Vagina (tissue), 2 donors: Measurements from ENCODE around the gene IVD.

Experiments used
- POLR2A ChIP-seq, 2 donors: fragments of 450-650 bp; IDR thresholded peaks; one replicate each; pipeline ENCODE4 v1.6.1; 2017; ENCODE audit warnings: antibody characterized with exemption in 2 of 2, mild to moderate bottlenecking in 2 of 2, moderate library complexity in 2 of 2
- TF ChIP-seq, protein P1 (sequence below), 3 experiments: fragments of 450-650 bp in 2 of 3; fragments of 200-600 bp in 1 of 3; sonication (generic) in 1 of 3; IDR thresholded peaks; one replicate each; pipeline ENCODE4 v1.5.1; 2017 to 2019; ENCODE audit warnings: antibody characterized with exemption in 3 of 3, mild to moderate bottlenecking in 2 of 3, moderate library complexity in 2 of 3

DNA sequence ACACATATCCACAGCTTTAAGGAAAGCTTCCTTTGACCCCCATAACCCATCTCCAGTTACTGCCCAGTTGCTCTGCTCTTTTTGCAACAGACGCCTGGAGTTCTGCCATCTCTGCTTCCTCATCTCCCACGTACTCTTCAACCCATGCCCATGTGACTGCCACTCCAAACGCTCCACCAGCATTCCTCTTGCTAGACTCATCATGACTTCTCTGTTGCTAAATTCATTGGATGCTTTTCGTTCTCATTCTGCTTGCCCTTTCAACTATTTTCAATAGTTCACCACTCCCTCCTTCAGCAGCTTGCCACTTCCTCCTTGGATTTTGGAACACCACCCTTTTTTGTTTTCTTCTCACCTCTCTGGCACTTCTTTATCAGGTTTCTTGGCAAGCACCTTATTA, 25.7 kb upstream of the IVD start:
- no peak for TF ChIP-seq POLR2A (IDR thresholded peaks at IDR 0.05)
- TF ChIP-seq, protein P1, sequence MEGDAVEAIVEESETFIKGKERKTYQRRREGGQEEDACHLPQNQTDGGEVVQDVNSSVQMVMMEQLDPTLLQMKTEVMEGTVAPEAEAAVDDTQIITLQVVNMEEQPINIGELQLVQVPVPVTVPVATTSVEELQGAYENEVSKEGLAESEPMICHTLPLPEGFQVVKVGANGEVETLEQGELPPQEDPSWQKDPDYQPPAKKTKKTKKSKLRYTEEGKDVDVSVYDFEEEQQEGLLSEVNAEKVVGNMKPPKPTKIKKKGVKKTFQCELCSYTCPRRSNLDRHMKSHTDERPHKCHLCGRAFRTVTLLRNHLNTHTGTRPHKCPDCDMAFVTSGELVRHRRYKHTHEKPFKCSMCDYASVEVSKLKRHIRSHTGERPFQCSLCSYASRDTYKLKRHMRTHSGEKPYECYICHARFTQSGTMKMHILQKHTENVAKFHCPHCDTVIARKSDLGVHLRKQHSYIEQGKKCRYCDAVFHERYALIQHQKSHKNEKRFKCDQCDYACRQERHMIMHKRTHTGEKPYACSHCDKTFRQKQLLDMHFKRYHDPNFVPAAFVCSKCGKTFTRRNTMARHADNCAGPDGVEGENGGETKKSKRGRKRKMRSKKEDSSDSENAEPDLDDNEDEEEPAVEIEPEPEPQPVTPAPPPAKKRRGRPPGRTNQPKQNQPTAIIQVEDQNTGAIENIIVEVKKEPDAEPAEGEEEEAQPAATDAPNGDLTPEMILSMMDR (IDR thresholded peaks at IDR 0.05), result no peak
